ENCODE data around the gene DMPK.

Gene DMPK

GRCh38 chr19:45782820-45783785 lies 813 bp upstream of the DMPK start:
- H3K36me3 ChIP-seq (ENCODE audit: low read depth), result peaks cover 18% of the 10 kb centered on the region
- H3K27me3 ChIP-seq (ENCODE audit: insufficient read depth, poor library complexity, severe bottlenecking), result no peaks in the 10 kb centered on the region
- H3K27ac ChIP-seq (ENCODE audit: poor library complexity, severe bottlenecking), result peak overlapping the region; percentile 82
- H3K4me3 ChIP-seq (ENCODE audit: severe bottlenecking), result no peak overlapping the region
- H3K4me1 ChIP-seq (ENCODE audit: insufficient read depth, poor library complexity, severe bottlenecking), result peaks cover 27% of the 10 kb centered on the region
- TF ChIP-seq CTCF (IDR thresholded peaks at IDR 0.05; ENCODE audit: poor library complexity, severe bottlenecking), result peak; percentile 15
- no peak for DNase-seq (ENCODE audit: low spot score)
- peak; percentile 35 for ATAC-seq (ENCODE audit: low read depth)
- H3K9me3 ChIP-seq (ENCODE audit: severe bottlenecking), result no peaks in the 10 kb centered on the region

GRCh38 chr19:45781214-45782161 lies 802 bp downstream of the DMPK start:
- Histone ChIP-seq H3K4me1 (ENCODE audit: insufficient read depth, poor library complexity, severe bottlenecking) (peaks cover 27% of the 10 kb centered on the region), H3K27me3 (ENCODE audit: insufficient read depth, poor library complexity, severe bottlenecking) (no peaks in the 10 kb centered on the region), H3K4me3 (ENCODE audit: severe bottlenecking) (no peak overlapping the region), H3K9me3 (ENCODE audit: severe bottlenecking) (no peaks in the 10 kb centered on the region), H3K27ac (ENCODE audit: poor library complexity, severe bottlenecking) (peak overlapping the region; percentile 82), H3K36me3 (ENCODE audit: low read depth) (peaks cover 29% of the 10 kb centered on the region)
- DNase-seq (ENCODE audit: low spot score) (no peak), ATAC-seq (ENCODE audit: low read depth) (peak; percentile 42)
- TF ChIP-seq CTCF (IDR thresholded peaks at IDR 0.05; ENCODE audit: poor library complexity, severe bottlenecking), result no peak

GRCh38 chr19:45780448-45781213 lies 1.7 kb downstream of the DMPK start:
- Histone ChIP-seq H3K27ac (ENCODE audit: poor library complexity, severe bottlenecking) (peak overlapping the region; percentile 82), H3K36me3 (ENCODE audit: low read depth) (peaks cover 26% of the 10 kb centered on the region), H3K27me3 (ENCODE audit: insufficient read depth, poor library complexity, severe bottlenecking) (no peaks in the 10 kb centered on the region), H3K4me3 (ENCODE audit: severe bottlenecking) (no peak overlapping the region), H3K9me3 (ENCODE audit: severe bottlenecking) (no peaks in the 10 kb centered on the region), H3K4me1 (ENCODE audit: insufficient read depth, poor library complexity, severe bottlenecking) (peaks cover 27% of the 10 kb centered on the region)
- no peak for TF ChIP-seq CTCF (IDR thresholded peaks at IDR 0.05; ENCODE audit: poor library complexity, severe bottlenecking)
- no peak for ATAC-seq (ENCODE audit: low read depth)
- DNase-seq (ENCODE audit: low spot score), result no peak

- Histone ChIP-seq H3K27me3 (ENCODE audit: insufficient read depth, poor library complexity, severe bottlenecking) (no peaks in the 10 kb centered on the region), H3K36me3 (ENCODE audit: low read depth) (peaks cover 21% of the 10 kb centered on the region), H3K4me1 (ENCODE audit: insufficient read depth, poor library complexity, severe bottlenecking) (peaks cover 27% of the 10 kb centered on the region), H3K4me3 (ENCODE audit: severe bottlenecking) (no peak overlapping the region), H3K9me3 (ENCODE audit: severe bottlenecking) (no peaks in the 10 kb centered on the region), H3K27ac (ENCODE audit: poor library complexity, severe bottlenecking) (no peak overlapping the region)
- DNase-seq (ENCODE audit: low spot score) (no peak), ATAC-seq (ENCODE audit: low read depth) (no peak)
- no peak for TF ChIP-seq CTCF (IDR thresholded peaks at IDR 0.05; ENCODE audit: poor library complexity, severe bottlenecking)
Observed at GRCh38 chr19:45780146-45780447, 2.2 kb downstream of the DMPK start.
